HG03520 (cell line): ENCODE results near the gene DCXR.

Source experiments
- ATAC-seq: cut with Tn5 transposase; IDR thresholded peaks from one replicate; pipeline ENCODE4 v1.9.1; 2021; ENCODE audit warnings: mild to moderate bottlenecking, moderate library complexity; ENCODE audit not compliant: unreplicated experiment

Gene DCXR

DNA sequence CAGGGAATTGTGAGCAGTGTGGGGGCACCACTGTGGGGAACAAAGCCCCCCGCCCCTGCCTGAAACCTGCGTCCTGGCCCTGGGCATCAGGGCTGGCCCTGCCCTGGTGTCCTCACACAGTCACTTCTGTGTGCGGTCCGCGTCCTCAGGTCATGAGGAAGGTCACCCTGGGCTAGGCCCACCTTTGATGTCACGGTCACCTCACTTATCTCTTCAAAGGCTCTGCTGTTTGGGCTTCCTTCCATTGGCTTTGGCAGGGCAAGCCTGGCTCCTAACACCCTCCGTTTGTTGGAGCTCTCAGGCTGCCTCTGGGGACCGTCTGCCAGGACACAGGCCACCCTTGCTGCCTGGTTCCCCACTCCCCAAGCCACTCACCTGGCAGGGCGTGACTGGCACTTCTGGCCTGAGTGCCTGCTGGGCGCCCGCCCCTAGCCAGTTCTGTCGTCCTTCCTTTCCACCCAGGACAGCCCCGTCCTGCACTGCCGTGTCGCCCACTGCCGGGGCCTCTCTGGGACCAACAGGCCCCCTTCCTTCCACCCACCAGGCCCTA lies 23.6 kb downstream of the DCXR start:
- ATAC-seq, result no peak

DNA sequence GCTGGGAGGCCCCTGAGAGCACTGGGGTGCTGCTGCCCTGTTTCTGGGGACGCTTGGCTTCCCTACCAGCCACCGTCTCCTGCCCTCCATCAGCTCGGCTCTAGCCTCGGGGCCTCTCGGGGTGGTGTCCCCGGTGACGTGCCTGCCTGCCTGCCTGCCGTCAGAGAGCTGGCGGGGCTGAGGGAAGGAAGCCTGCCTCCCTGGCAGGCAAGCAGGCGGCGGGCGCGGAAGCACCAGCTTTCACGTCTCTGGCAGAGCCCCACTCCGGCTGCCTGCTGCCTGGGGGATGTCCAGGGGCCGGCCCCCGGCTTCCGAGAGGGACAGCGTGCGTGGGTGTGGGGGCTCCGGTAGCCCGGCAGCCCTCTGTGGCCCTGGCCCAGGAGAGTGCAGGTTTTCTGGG lies 24.2 kb downstream of the DCXR start:
- ATAC-seq, result no peak

DNA sequence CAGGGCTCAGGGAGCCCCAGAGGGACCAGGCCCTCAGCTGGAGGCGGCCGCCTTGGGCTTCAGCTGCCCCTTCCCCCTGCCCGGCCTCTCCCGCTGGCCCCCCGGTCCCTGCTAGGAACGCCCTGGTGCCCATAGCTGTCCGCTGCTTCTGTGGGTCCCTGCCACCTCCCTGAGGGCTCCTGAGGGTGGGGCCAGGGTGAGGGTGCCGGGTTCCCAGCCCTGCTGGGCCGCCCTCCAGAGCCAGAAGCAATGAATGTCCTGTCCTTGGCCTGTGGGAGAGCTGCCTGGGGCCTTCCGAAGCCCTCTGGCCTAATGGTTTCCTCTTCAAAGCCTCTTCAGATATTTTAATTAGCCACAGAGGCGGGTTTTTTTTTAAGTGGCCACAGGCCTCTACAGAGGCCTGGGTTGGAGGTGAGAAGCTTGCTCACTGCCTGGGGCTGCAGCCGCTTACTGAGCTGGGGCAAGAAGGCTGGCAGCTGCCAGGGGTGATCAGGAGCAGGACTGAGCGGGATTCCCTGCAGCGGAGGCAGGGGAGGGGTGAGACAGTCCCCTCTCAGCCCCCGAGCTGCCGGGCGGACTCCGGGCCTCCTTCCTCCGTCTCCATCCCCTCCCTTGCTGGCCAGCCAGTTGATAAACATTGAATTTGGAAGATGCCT lies 24.7 kb downstream of the DCXR start:
- no peak for ATAC-seq

DNA sequence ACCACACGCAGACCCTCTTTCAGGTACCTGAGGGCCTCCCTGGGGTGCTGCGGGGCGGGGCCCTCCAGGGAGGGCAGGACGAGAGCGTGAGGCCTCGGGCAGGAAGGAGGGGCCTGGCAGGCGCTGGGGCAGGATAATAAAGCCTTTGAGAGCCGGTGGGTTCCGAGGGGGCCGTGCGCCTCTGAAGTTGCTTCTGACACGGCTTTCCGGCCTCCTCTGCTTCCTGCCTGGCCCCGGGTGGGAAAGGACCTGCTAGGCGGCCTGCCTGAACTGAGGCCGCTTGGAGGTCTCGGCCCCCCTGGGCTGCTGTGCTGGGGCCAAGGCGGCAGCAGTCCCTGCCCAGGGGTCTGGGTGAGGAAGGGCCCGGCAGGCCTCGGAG lies 25.2 kb downstream of the DCXR start:
- ATAC-seq, result no peak

DNA sequence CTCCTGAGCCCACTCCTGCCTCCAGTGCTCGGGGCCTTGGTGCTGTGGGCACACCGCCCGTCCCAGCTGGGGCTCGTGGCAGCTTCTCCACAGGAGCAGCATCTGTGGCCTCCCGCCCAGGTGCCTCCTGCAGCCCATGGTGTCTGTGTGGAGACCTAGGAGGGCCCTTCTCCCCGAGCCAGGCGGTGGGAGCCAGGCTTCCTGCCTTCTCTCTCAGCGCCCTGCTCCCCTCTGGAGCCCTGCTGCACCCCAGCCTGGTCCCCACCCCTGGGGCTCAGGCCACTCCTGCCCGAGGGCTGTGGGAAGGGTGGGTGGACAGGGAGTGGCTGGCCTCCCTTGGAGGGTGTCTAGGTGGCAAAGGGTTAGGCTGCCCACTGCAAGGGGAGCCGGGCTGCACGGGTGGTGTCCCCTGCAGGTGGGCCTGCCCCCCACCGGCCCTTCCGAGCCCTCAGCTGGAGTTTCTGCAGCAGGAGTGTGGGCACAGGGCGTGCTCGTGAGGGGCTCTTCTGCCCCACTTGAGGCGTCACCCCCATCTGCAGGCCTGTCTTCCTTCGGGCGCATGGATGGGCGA lies 25.8 kb downstream of the DCXR start:
- ATAC-seq, result no peak

DNA sequence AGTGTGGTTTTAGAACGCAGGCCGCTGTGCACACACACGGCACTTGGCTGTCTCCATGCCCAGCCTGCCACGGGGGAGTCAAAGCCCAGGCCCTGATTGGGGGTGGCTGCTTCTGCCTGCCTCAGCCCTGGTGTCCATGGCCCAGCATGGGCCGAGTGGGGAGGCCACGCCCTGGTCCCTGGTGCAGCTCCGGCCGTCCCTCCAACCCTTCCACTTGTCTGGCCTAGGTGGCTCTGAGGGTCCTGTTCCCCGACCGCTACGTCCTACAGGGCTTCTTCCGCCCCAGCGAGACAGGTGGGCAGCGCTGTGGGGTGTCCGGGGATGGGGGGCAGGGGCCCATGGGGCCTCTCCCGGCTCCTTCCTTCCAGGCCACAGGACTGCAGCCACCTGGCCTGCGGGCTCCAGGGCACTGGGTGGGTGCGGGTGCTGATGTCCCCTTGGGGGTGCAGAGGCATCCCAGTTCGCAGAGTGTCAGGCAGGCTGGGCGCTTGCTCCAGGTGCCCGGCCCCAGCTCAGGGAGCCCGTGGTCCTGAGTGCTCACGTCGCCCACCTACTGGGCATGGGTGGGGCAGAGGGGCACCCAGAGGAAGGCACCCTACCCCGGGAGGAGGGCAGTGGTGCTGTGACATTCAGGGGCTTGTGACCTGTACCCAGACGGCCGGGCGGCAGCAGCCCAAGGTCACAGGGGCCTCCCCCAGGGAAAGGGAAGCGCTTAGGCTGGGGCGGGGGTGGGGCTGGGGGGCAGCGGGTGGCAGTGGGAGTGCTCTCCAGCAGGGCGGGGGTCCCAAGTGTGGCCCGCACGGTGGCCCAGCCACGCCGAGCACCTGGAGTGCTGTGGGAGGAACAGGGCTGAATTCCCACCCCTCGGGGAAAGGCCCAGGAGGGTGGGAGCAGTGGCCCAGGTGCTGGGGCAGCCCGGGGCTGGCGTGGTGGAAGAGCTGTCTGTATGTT lies 26.6 kb downstream of the DCXR start:
- no peak for ATAC-seq

DNA sequence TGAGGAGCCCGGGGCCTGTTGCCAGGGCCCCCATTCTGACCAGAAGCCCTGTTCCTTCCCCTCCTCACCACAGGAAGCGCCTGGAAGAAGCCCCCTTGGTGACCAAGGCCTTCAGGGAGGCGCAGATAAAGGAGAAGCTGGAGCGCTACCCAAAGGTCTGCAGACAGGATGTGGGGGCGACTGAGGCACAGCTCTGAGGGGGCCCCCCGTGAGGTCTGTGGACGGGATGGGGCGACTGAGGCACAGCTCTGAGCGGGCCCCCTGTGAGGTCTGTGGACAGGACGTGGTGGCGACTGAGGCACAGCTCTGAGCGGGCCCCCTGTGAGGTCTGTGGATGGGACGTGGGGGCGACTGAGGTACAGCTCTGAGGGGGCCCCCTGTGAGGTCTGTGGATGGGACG lies 28.1 kb downstream of the DCXR start:
- ATAC-seq, result no peak

DNA sequence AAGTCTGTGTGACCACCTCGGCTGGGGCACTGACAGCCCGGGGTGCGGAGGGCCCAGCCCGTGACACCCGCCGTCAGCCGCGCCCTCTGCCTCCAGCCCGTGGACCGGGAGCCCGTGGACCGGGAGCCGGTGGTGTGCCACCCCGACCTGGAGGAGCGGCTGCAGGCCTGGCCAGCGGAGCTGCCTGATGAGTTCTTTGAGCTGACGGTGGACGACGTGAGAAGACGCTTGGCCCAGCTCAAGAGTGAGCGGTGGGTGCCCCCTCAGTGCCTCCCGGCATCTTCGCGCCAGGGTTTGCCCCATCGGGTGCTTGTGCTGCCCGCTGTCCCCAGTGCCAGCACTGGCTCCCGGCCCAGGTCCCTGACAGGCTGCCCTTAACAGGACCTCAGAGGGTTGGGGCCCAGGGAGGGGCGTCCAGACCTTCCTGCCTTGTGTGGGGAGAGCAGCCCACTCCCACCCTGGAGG lies 28.5 kb downstream of the DCXR start:
- no peak for ATAC-seq

DNA sequence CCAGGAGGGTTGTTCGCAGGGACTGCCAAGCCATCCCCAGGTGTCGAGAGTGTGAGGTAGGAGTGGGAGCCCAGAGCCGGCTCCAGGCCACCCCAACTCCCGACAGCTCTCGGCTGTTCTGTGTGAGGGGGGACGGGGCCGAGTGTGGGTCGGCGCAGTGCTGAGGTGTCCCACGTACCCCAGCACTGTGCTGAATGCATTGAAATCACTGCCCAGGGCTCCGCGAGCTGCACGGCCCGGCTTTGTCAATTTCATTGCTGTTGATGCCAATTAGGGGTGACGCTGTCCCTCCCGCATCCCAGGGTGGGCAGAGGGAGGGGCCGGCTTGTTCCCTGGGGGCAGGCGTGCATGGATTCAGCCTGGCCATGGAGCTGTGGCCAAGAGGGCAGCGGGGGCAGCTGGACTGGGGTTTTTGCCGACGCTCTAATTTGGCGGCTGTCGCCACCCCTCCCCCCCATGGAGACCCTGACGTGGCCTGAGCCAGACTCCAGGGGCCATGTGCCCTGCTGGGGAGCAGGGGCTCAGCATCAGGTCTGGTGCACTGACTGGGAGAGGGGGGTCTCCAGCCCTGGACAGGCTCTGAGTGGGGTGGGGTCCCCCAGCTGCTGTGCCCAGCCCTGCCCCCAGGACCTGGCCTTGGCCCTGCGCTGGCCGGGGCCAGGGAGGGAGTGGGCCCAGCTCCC lies 29.1 kb downstream of the DCXR start:
- ATAC-seq, result no peak

DNA sequence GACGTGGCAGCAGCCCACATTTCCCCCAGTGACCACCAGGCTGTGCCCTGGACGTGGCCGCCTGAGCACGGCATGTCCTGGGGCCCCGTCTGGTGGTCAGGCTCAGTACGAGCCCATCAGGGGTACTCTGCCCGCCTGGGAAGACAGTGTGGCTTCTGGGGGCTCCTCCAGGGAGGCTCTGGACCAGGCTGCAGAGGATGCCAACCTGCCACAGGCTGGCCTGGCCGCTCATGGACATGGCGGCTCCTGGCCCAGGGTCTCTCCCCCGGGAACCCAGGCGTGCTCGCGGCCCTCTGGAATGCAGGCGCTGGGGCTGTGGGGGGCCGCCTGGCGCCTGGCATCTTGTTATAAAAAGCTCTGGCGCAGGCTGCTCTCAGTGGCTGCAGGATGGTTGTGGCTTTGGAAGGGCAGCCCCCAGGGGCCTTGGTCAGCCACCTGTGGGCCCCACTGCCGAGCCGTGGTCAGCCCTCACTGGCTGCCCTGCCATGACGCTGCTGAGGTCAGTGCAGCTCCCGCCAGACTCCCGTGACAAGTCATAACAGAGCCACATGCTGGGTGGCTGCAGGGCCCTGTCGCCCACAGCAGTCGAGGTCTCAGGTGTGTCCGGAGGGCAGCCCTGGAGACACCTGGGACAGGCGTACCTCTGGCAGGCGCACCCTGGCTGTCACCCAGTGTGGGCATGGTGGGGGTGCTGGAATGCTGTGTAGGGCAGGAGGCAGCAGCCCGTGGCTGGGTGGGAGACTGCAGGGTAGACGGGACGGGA lies 29.8 kb downstream of the DCXR start:
- no peak for ATAC-seq

DNA sequence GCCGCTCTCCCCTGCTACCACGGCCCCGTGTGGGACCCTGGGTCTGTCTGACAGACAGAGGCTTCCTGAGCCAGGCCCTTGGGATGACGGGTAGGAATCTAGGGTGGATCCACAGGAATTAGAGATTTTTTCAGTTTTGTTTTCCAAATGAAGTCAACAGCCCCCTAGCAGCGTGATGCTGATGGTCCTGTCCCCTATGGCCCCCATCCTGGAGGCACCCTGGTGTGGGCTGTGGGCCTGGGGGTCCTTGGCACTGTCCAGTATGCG lies 30.3 kb downstream of the DCXR start:
- ATAC-seq, result no peak

DNA sequence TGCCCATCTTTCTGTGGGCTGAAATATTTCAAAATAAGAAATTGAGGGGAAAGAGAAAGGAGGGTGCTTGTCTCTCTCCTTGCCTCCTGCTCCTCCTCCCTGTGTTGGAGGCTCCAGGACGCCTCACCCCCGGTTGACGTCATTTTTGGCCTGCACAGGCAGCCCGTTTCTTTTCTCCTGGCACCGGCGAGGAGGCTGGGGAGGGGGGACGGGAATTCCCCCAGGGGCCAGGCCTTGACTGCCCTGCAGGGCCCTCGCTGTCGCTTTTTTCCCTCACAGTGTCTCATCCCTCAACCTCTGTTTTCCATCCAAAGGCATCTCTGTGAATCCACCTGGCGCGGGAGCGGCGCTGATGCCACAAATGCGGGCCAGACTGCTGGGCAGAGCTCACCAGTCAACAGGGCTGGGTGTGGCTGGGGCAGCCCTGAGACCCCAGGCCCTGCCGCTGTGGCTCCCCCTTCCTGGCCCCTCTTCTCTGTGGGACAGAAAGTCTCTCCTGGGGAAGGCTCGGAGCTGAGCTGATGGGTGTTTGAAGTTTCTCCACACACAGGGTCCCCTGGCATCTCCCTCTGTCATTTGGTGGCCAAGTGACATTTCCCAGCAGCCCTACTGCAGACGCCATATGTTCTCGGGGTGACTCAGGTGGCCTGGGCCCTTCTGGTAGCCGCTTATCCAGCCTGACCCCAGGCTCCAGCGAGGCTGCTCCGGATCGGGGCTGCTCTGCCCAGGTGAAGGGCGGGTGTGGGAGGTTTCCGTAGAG lies 30.8 kb downstream of the DCXR start:
- ATAC-seq, result no peak

DNA sequence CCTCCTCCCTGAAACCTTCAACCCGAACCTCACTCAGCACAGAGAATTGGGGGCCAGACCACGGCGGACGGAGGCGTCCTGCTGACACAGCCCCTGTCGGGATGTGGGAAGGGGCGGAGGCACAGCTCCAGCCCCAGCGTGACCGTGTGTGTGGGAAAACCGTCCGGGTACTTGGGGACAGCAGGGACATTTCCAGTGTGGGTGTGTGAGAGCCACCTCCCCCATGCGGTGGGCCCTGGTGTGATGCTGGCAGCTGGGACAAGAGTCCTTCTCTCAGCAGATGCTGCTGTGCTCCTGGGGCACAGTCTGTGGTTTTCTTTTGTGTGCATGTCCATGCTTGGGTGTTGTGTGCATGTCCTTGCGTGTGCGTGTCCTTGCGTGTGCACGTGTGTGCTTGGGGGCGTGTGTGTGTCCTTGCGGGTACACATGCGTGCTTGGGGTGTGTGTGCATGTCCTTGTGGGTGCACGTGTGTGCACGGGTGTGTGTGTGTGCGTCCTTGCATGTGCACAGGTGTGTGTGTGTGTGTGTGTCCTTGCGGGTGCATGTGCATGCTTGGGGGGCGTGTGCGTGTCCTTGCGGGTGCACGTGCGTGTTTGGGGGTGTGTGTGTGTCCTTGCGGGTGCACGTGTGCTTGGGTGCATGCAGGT lies 31.7 kb downstream of the DCXR start:
- no peak for ATAC-seq

DNA sequence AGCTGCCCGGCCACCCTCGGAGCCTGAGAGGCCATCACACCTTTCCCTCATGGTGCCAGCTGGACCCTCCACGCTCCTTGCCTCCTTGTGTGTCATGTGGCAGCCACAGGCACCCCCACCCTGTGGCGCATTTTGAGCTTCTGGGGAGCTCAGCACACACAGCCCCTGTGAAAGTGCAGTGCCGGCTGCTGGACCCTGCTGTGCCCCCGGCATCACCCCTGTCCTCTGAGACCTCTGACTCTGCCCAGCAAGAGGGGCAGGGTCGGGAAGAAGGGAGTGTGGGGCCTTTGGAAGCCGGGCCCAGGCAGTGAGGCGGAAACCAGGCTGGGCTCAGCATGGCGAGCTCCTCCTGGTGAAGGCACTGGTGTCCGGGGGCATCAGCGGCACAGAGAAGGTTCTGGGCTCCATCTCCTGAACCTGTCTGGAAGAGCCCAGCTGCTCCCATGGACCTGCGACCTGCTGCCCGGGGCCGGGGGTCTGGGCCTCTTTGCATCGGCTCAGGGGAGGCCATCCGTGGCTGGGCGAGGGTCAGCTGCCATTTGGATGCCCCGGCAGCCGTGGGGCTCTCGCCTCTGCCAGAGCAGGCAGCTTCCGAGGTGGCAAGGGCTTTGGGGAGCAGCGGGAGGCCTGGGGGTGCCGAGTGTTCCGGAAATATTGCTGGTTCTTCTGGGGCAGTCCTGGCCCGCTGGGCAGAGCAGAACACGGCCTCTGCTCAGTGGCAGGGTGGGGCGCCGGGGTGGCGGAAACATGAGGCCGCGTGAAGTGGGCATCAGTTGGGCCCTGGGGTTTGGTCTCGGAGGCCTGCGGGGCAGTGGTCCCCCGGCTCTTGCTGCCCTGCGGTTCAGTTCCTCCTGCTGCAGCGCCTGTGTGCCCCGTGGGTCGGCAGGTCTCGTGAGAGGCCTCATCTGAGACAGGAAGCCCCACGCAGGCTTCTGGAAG lies 32.7 kb downstream of the DCXR start:
- no peak for ATAC-seq

DNA sequence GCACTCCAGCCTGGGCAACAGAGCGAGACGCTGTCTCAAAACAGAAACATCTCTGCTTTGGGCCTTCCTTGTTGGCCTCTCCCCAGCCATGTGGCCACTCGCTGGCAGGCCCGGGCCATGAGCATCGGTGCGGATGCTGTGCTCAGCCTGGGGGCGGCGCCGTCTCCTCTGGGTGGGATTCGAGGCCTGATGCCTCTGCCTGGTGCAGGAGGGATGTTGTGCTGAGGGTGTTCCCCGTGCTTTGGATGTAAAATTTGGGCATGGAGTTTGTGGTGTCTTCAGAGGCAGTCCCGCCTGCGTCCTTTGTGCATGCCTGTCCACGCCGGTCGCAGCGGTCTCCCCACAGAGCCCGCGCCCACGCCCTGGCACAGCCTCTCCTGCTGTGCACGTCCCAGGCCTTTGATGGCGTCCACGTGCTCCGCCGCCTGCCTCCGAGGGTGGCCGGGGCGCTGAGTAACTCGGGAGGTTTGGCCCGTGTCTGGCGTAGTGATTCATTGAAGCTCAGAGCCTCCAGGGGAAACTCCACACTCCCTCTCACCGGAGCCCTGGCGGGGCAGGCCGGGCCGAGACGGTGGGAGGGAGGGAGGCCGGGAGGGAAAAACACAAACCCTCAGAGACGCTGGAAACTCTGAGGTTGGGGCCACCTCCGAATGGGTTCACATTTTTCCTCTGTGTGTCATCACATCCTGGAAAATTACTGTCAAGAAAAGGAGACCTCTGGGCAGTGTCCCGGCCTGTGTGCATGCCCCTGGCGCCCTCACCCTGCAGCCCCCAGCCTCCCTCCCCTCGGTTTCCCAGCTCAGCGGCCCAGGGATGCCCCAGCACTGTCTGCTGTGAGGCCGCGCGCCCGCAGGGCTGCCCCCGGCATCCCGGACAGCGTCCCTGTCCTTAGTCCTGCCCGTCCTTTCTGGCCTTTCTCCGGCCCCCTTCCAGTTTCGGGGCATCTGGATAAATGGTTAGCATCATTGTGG lies 33.8 kb downstream of the DCXR start:
- no peak for ATAC-seq

DNA sequence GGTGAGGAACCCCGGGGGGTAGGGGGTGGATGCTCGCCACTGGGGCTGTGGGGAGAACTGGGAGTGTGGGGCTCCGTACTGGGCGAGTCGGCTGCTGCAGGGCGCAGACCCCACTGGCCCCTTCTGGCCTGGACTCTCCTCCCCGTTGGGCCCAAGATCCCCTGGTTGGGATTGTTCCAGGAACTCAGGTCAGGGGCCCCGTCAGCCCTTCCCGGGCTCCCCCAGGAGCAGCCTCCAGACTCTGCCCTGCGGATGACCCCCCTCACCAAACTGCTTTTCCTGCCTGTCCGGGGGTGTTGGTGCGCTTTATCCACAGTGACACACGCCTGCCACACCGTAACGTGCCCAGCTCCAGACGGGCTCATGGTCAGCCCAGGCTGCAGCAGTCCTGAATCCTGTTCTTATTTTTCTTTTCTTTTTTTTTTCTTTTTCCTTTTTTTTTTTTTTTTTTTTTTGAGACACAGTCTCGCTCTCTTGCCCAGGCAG lies 35.9 kb downstream of the DCXR start:
- ATAC-seq, result no peak
